H9 (cell line): ENCODE data around the gene POC1B. TPM values are rescaled to one million over a fixed set of nuclear protein-coding genes. Genes with fewer than 3 reads are reported as not detected.

Experiments
- DNase-seq: peaks from one replicate; pipeline ENCODE4 v3.0.0-alpha.2; 2017
- H2AFZ ChIP-seq: one replicate; pipeline ENCODE4 v1.6.1; 2013; ENCODE audit warnings: mild to moderate bottlenecking, low read length, control low read depth, moderate library complexity
- H2AK5ac ChIP-seq: 2 replicates; pipeline ENCODE4 v1.6.1; 2013; ENCODE audit warnings: low read length, control low read depth, mixed read lengths; ENCODE audit not compliant: insufficient read length
- H2BK120ac ChIP-seq: one replicate; pipeline ENCODE4 v1.6.1; 2013; ENCODE audit warnings: low read depth, mild to moderate bottlenecking, low read length, control low read depth, inconsistent platforms; ENCODE audit not compliant: poor library complexity, severe bottlenecking
- H2BK12ac ChIP-seq: 2 replicates; pipeline ENCODE4 v1.6.1; 2013; ENCODE audit warnings: low read length, control low read depth, mixed read lengths, low read depth; ENCODE audit not compliant: insufficient read length
- H2BK15ac ChIP-seq: 2 replicates; pipeline ENCODE4 v1.6.1; 2013; ENCODE audit warnings: low read depth, low read length, control low read depth
- H2BK20ac ChIP-seq: one replicate; pipeline ENCODE4 v1.6.1; 2013; ENCODE audit warnings: low read depth, mild to moderate bottlenecking, low read length, control low read depth, inconsistent platforms; ENCODE audit not compliant: poor library complexity, severe bottlenecking
- H2BK5ac ChIP-seq: 2 replicates; pipeline ENCODE4 v1.6.1; 2013; ENCODE audit warnings: low read length, control low read depth, mixed read lengths; ENCODE audit not compliant: insufficient read length
- H3K14ac ChIP-seq: 2 replicates; pipeline ENCODE4 v1.6.1; 2013; ENCODE audit warnings: low read length, control low read depth; ENCODE audit not compliant: insufficient read depth
- H3K18ac ChIP-seq: 2 replicates; pipeline ENCODE4 v1.6.1; 2013; ENCODE audit warnings: low read depth, mild to moderate bottlenecking, mixed read lengths, low read length, control low read depth; ENCODE audit not compliant: insufficient read length
- H3K23ac ChIP-seq: 2 replicates; pipeline ENCODE4 v1.6.1; 2013; ENCODE audit warnings: low read length, control low read depth, mixed read lengths, low read depth; ENCODE audit not compliant: insufficient read length
- H3K23me2 ChIP-seq: 2 replicates; pipeline ENCODE4 v1.6.1; 2013; ENCODE audit warnings: low read depth, mild to moderate bottlenecking, mixed read lengths, low read length, control low read depth; ENCODE audit not compliant: insufficient read length, poor library complexity, severe bottlenecking
- H3K27ac ChIP-seq: 2 replicates; pipeline ENCODE4 v1.5.1; 2013; ENCODE audit warnings: low read length, control low read depth, mixed read lengths, low read depth; ENCODE audit not compliant: insufficient read length
- H3K27me3 ChIP-seq: 2 replicates; pipeline ENCODE4 v1.6.1; 2013; ENCODE audit warnings: low read length, control low read depth, inconsistent platforms; ENCODE audit not compliant: insufficient read depth
- H3K4ac ChIP-seq: 2 replicates; pipeline ENCODE4 v1.6.1; 2013; ENCODE audit warnings: low read depth, mild to moderate bottlenecking, control low read depth, inconsistent platforms, low read length, moderate library complexity
- H3K4me1 ChIP-seq: 2 replicates; pipeline ENCODE4 v1.6.1; 2013; ENCODE audit warnings: low read length, control low read depth, inconsistent platforms; ENCODE audit not compliant: insufficient read depth
- H3K4me2 ChIP-seq: 2 replicates; pipeline ENCODE4 v1.6.1; 2013; ENCODE audit warnings: low read length, control low read depth, mixed read lengths; ENCODE audit not compliant: insufficient read length, insufficient read depth
- H3K56ac ChIP-seq: 2 replicates; pipeline ENCODE4 v1.6.1; 2013; ENCODE audit warnings: low read depth, mild to moderate bottlenecking, mixed read lengths, low read length, control low read depth; ENCODE audit not compliant: insufficient read length
- H3K79me1 ChIP-seq: 2 replicates; pipeline ENCODE4 v1.6.1; 2013; ENCODE audit warnings: low read depth, mild to moderate bottlenecking, moderate library complexity, low read length, control low read depth, inconsistent platforms; ENCODE audit not compliant: insufficient read depth, poor library complexity, severe bottlenecking
- H3K79me2 ChIP-seq: 2 replicates; pipeline ENCODE4 v1.6.1; 2013; ENCODE audit warnings: low read length, control low read depth, inconsistent platforms; ENCODE audit not compliant: insufficient read depth
- H3K9ac ChIP-seq: 2 replicates; pipeline ENCODE4 v1.6.1; 2013; ENCODE audit warnings: low read length, control low read depth, mixed read lengths; ENCODE audit not compliant: insufficient read length; ENCODE audit errors: extremely low read depth
- H3K9me3 ChIP-seq: one replicate; pipeline ENCODE4 v1.6.1; 2013; ENCODE audit warnings: low read depth, low read length, inconsistent platforms; ENCODE audit not compliant: control insufficient read depth
- H3T11ph ChIP-seq: one replicate; pipeline ENCODE4 v1.6.1; 2013; ENCODE audit warnings: mild to moderate bottlenecking, low read length, control low read depth, inconsistent platforms
- H4K20me1 ChIP-seq: one replicate; pipeline ENCODE4 v1.6.1; 2013; ENCODE audit not compliant: control insufficient read depth, insufficient read length, insufficient read depth
- H4K5ac ChIP-seq: 2 replicates; pipeline ENCODE4 v1.6.1; 2013; ENCODE audit warnings: low read depth, mild to moderate bottlenecking, mixed read lengths, low read length, control low read depth; ENCODE audit not compliant: insufficient read length
- H4K8ac ChIP-seq: replicated peaks from 2 replicates; pipeline ENCODE4 v1.6.1; 2013; ENCODE audit warnings: low read length, control low read depth, mixed read lengths, low read depth; ENCODE audit not compliant: insufficient read length
- H4K91ac ChIP-seq: 2 replicates; pipeline ENCODE4 v1.6.1; 2013; ENCODE audit warnings: low read depth, mild to moderate bottlenecking, moderate library complexity, mixed read lengths, low read length, control low read depth; ENCODE audit not compliant: insufficient read length
- H3K27ac Mint-ChIP-seq, 3 experiments: 2 replicates in 2 of 3; 3 replicates in 1 of 3; pipeline ENCODE4 v1.8.0; 2020 to 2021; ENCODE audit warnings: mixed read lengths in 3 of 3, mild to moderate bottlenecking in 1 of 3, moderate library complexity in 1 of 3
- H3K27me3 Mint-ChIP-seq: 2 replicates; pipeline ENCODE4 v1.8.0; 2021; ENCODE audit warnings: low read depth, mild to moderate bottlenecking, moderate library complexity, mixed read lengths
- H3K36me3 Mint-ChIP-seq, 3 experiments: 2 replicates in 2 of 3; 3 replicates in 1 of 3; pipeline ENCODE4 v1.8.0; 2020 to 2021; ENCODE audit warnings: low read depth in 3 of 3, mixed read lengths in 3 of 3; ENCODE audit not compliant: insufficient read depth in 1 of 3
- H3K4me1 Mint-ChIP-seq, 2 experiments: 2 replicates each; pipeline ENCODE4 v1.8.0; 2020; ENCODE audit warnings: mixed read lengths in 2 of 2
- H3K4me3 Mint-ChIP-seq, 2 experiments: 2 replicates in 1 of 2; 3 replicates in 1 of 2; pipeline ENCODE4 v1.8.0; 2020 to 2021; ENCODE audit warnings: mild to moderate bottlenecking in 2 of 2, mixed read lengths in 2 of 2, moderate library complexity in 1 of 2
- H3K9me3 Mint-ChIP-seq, 2 experiments: 2 replicates in 1 of 2; 3 replicates in 1 of 2; pipeline ENCODE4 v1.8.0; 2020; ENCODE audit warnings: mild to moderate bottlenecking in 2 of 2, mixed read lengths in 2 of 2, moderate library complexity in 1 of 2
- WGBS: extraction: QIAGEN DNeasy Blood & Tissue Kit; methylation state at CpG from one replicate; pipeline ENCODE4 v1.1.7; 2013; ENCODE audit warnings: missing lambda C conversion rate, low lambda C conversion rate, mixed read lengths; ENCODE audit not compliant: insufficient read length; ENCODE audit errors: extremely low coverage; 5-methylcytosine and 5-hydroxymethylcytosine counted together
- total RNA-seq: library from RNA; stranded (reverse); gene quantifications from 2 replicates; pipeline ENCODE4 v1.2.1, GENCODE V29; 2021
- TF ChIP-seq, protein P1 (sequence below): fragments of 200-600 bp; sonication (generic); conservative IDR thresholded peaks from 3 replicates; pipeline ENCODE4 v1.8.0; 2021; ENCODE audit warnings: antibody characterized with exemption, mild to moderate bottlenecking

The POC1B gene
- total RNA-seq, 1 experiment from 2014 or later: 12.5 TPM

DNA sequence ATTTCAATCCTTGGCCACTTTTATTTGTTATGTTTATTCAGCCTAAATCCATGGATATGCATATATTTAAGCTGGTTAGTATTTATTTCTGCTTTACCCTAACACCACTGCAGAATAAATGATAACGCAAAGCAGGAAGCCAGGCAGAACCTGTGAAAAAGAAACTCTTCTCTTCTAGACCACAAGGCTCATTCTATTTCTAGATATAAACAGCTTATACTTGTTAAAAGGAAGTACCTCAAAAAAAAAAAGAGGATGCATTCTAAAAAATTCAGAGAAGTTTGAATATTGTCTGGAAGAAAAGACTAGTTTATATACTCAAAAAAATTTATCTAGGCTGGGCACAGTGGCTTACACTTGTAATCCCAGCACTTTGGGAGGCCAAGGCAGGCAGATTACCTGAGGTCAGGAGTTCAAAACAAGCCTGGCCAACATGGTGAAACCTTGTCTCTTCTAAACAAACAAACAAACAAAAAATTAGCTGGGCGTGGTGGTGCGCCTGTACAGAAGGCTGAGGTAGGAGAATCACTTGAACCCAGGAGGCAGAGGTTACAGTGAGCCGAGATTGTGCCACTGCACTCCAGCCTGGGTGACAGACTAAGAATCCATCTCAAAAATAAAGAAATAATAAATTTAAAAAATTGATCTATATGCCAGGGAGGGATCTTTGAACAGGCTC is 57.1 kb downstream of the POC1B start:
- H3K36me3 Mint-ChIP-seq: no peaks in the 10 kb centered on the region
- H3K9me3 Mint-ChIP-seq: no peaks in the 10 kb centered on the region
- H2AK5ac ChIP-seq: no peak overlapping the region
- no peak overlapping the region for H3K4me3 Mint-ChIP-seq
- no peak for DNase-seq
- H3K4me1 ChIP-seq: no peaks in the 10 kb centered on the region
- TF ChIP-seq, protein P1, sequence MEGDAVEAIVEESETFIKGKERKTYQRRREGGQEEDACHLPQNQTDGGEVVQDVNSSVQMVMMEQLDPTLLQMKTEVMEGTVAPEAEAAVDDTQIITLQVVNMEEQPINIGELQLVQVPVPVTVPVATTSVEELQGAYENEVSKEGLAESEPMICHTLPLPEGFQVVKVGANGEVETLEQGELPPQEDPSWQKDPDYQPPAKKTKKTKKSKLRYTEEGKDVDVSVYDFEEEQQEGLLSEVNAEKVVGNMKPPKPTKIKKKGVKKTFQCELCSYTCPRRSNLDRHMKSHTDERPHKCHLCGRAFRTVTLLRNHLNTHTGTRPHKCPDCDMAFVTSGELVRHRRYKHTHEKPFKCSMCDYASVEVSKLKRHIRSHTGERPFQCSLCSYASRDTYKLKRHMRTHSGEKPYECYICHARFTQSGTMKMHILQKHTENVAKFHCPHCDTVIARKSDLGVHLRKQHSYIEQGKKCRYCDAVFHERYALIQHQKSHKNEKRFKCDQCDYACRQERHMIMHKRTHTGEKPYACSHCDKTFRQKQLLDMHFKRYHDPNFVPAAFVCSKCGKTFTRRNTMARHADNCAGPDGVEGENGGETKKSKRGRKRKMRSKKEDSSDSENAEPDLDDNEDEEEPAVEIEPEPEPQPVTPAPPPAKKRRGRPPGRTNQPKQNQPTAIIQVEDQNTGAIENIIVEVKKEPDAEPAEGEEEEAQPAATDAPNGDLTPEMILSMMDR: no peak
- no peak overlapping the region for H3K4ac ChIP-seq
- no peak overlapping the region for H2AFZ ChIP-seq
- H3K14ac ChIP-seq: no peak overlapping the region
- no peaks in the 10 kb centered on the region for H3K23me2 ChIP-seq
- no peak overlapping the region for H2BK120ac ChIP-seq
- H2BK5ac ChIP-seq: no peak overlapping the region
- H2BK12ac ChIP-seq: no peak overlapping the region
- no peak overlapping the region for H3K9ac ChIP-seq
- H3T11ph ChIP-seq: no peak overlapping the region
- H3K18ac ChIP-seq: no peak overlapping the region
- no CpG with 5 or more reads among the region's 4 CpGs for WGBS
- H3K27me3 Mint-ChIP-seq: no peaks in the 10 kb centered on the region
- no peak overlapping the region for H3K23ac ChIP-seq
- H3K27me3 ChIP-seq: no peaks in the 10 kb centered on the region
- H3K56ac ChIP-seq: no peak overlapping the region
- H3K79me2 ChIP-seq: no peaks in the 10 kb centered on the region
- H3K79me1 ChIP-seq: no peaks in the 10 kb centered on the region
- H3K4me1 Mint-ChIP-seq: no peaks in the 10 kb centered on the region
- no peak overlapping the region for H2BK20ac ChIP-seq
- H3K9me3 ChIP-seq: no peaks in the 10 kb centered on the region
- H3K4me2 ChIP-seq: no peak overlapping the region
- H4K91ac ChIP-seq: no peak overlapping the region
- H3K27ac Mint-ChIP-seq: no peak overlapping the region
- no peak overlapping the region for H4K5ac ChIP-seq
- no peak overlapping the region for H2BK15ac ChIP-seq
- no peak overlapping the region for H4K8ac ChIP-seq
- H3K27ac ChIP-seq: no peak overlapping the region
- H4K20me1 ChIP-seq: no peaks in the 10 kb centered on the region
